ENCODE data around the gene BRICD5.
"Not testable (repeated sequence)": the region's sequence is repeated elsewhere in the genome, so short reads cannot be mapped to it uniquely, and the experiment has no call there.

BRICD5 gene

GRCh38 chr16:2223221-2223941, 12.7 kb upstream of the BRICD5 start, which contains the start of gene E4F1:
E4F1 (plus strand) TSS chr16:2223591; CDS start chr16:2223614, 23 bp downstream.
- peak; percentile 99 to 100 (median 100) for DNase-seq (ENCODE audit: low read depth in 2 of 3, low spot score in 1 of 3)

GRCh38 chr16:2216330-2216729, 5.7 kb upstream of the BRICD5 start:
- DNase-seq (ENCODE audit: low read depth in 2 of 3, low spot score in 1 of 3): no peak

- DNase-seq (ENCODE audit: low read depth in 2 of 3, low spot score in 1 of 3): no peak
These were observed 4.0 kb upstream of the BRICD5 start, which contains the start of gene PGP for GRCh38 chr16:2214719-2214968. PGP (minus strand) TSS chr16:2214840; CDS start chr16:2214777, 63 bp downstream.

- no peak for DNase-seq (ENCODE audit: low read depth in 2 of 3, low spot score in 1 of 3)
These were observed 3.4 kb upstream of the BRICD5 start for GRCh38 chr16:2213817-2214718.

- DNase-seq (ENCODE audit: low read depth in 2 of 3, low spot score in 1 of 3): no peak
These were observed 2.0 kb upstream of the BRICD5 start for GRCh38 chr16:2212362-2213324.

- no peak for DNase-seq (ENCODE audit: low read depth in 2 of 3, low spot score in 1 of 3)
These were observed 1.3 kb upstream of the BRICD5 start for GRCh38 chr16:2211923-2212347.

- no peak for DNase-seq (ENCODE audit: low read depth in 2 of 3, low spot score in 1 of 3)
These were observed 692 bp downstream of the BRICD5 start for GRCh38 chr16:2210009-2210332.

GRCh38 chr16:2209258-2210008, 1.2 kb downstream of the BRICD5 start:
- DNase-seq (ENCODE audit: low read depth in 2 of 3, low spot score in 1 of 3): no peak

- DNase-seq (ENCODE audit: low read depth in 2 of 3, low spot score in 1 of 3): no peak
These were observed 1.9 kb downstream of the BRICD5 start for GRCh38 chr16:2208772-2209171.

- DNase-seq (ENCODE audit: low read depth in 2 of 3, low spot score in 1 of 3): no peak
These were observed 2.4 kb downstream of the BRICD5 start for GRCh38 chr16:2208308-2208707.

- no peak for DNase-seq (ENCODE audit: low read depth in 2 of 3, low spot score in 1 of 3)
These were observed 2.8 kb downstream of the BRICD5 start for GRCh38 chr16:2207872-2208271.

- DNase-seq (ENCODE audit: low read depth in 2 of 3, low spot score in 1 of 3): no peak
These were observed 3.8 kb downstream of the BRICD5 start for GRCh38 chr16:2206780-2207433.

- no peak for DNase-seq (ENCODE audit: low read depth in 2 of 3, low spot score in 1 of 3)
These were observed 4.3 kb downstream of the BRICD5 start for GRCh38 chr16:2206420-2206779.

GRCh38 chr16:2205967-2206313, 4.7 kb downstream of the BRICD5 start:
- DNase-seq (ENCODE audit: low read depth in 2 of 3, low spot score in 1 of 3): no peak

GRCh38 chr16:2205104-2205966, 5.3 kb downstream of the BRICD5 start, which contains the start of gene MLST8:
MLST8 (plus strand) TSS chr16:2205454; CDS start chr16:2206086, 632 bp downstream.
- DNase-seq (ENCODE audit: low read depth in 2 of 3, low spot score in 1 of 3): peak; percentile 70 to 84 (median 73)

- DNase-seq (ENCODE audit: low read depth in 2 of 3, low spot score in 1 of 3): no peak
These were observed 6.1 kb downstream of the BRICD5 start for GRCh38 chr16:2204416-2205103.

- DNase-seq (ENCODE audit: low read depth in 2 of 3, low spot score in 1 of 3): not testable (repeated sequence)
These were observed 7.5 kb downstream of the BRICD5 start for GRCh38 chr16:2203119-2203688.

GRCh38 chr16:2200313-2200712, 10.3 kb downstream of the BRICD5 start:
- no peak for DNase-seq (ENCODE audit: low read depth in 2 of 3, low spot score in 1 of 3)
